NCI-H2196 treated with DMSO at 0.1 percent for 48 hours (cell line): Measurements from ENCODE around the gene HOXC9.

Experiments
- DNase-seq: peaks from one replicate; lab custom pipeline; 2025; ENCODE audit not compliant: unreplicated experiment; lab: John Stamatoyannopoulos, UW

HOXC9 gene

GRCh38 chr12:54000116-54001114, at the start of gene HOXC9:
TSS of gene HOXC9 (plus strand) at chr12:54000161. CDS start at chr12:54000189, 28 bp downstream.
- DNase-seq, result no peak

DNA sequence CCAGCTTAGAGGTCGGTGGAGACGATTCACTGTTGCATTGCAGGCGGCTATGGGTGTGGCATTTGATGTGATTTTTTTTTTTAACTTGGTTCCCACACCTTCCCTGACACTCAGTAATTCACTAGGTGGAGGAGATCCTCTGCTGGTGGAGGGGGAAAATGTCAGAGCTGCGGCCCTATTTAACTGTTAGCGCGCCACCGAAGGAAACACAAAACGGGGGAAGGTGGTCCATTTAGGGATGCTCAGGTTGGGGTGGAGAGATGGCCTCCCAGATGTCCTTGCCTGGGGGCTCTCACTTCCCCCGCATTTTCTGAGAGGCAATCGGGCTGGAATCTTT, 49.6 kb upstream of the HOXC9 start:
- no peak for DNase-seq

DNA sequence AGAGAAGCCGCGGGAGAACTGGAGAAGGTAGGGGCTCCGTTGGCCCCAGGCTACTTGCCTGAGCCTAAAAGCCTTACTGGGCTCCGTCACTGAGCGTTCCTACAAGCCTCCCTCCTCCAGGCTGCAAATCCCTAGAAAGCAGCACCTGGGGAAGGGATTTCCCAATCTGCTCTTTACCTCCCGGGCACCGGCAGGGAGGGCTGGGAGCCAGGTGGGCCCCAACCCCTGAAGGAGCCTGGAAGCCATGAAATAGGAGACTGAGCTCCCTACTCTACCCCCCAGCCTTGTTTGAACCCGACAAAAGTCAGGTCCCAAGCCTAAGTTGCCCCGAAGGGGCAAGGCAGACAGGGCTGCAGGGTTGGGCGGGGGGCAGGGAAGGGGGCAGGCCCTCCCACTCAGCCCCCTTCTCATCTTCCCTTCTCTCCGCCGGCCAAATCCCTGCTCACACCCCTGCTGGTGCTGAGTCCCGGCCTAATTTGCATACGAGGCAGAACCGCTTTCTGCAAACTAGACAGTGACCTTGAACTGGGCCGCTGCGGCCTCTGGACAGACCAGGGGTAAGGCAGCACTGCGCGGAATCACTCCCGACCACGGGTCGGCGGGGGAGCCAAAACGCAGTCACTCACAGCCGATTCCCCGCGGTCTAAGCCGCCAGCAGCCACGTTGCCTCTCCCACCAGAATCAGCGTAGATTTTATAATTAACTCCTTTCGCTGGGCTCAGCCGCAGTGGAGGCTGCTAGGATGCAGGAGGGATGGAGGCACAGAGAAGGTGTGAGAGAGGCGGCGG, 49.0 kb upstream of the HOXC9 start:
- DNase-seq, result no peak

DNA sequence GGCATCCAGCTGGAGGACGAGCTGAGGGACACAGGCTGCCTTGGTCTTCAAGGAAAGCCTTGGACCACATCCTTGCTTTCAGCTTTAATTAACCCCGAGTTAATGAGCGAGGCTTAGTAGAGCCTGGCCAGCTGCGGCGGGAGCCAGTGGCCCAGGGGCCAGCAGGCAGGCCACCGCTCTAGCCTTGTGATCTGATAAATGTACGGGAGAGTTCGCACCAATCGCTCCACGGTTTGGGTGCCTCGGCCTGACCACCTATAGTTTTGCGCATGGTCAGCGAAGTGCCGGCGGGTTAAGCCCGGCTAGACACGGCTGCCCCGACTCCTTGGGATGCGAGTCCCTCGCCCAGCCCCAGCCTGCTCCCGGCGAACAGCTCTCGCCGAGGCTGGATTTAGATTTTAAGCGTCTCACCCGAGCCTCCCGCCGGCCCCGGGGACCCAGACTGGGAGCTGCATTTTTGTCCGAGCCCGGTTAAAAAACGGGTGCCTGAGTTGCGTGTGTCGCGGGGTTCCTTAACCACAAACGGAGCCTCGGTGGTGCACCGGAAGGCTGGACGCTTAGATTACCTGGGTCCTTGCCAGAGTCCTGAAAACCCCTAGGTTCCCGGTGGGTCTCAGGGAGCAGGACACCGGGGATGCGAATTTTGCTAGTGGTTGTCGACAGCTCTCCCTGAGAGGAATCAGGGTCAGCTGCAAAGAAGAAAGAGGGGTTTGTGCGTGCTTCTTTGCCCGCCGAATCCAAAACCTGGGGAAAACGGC, 48.2 kb upstream of the HOXC9 start:
- no peak for DNase-seq

GRCh38 chr12:53952335-53952694, 47.6 kb upstream of the HOXC9 start:
- DNase-seq, result no peak

DNA sequence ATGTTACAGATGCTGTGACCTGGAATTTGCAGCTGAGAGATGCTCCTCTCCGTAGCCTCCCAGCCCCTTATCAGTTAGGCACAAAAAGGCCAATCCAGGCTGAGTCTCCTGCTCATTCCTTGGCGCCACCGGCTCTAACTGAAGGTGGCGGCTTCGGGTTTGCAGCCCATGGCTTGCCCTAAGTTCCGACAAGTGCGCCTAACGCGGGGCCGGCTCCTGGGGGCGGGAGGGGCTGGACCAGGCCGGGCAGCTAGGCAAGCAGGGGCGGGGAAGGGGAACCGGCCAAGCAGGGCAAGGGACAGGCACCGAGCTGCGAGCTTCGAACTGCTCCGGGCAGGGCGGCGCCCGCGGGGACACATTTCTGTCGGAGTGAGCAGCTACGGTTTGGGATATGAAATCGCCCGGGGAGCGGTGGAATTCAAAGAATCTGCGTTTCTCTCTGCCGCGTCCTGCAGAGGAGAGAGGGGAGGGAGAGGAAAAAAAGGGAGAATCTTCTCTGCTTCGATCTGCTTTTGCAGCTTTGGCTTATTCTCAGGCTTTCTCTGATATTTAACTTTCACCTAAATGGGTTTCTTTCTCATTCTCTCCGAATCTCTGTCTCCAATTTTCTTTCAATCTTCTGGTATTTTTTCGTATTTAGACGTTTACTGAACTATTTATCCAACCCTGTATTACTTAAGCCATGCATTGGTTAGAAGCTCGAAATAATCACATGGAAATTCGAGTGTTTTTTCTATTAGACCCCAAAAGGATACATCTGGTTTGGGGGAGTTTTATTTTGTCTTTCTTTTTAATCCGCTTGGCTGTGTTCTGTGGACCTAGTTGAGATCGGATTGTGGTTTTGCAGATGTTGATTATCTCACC, 46.9 kb upstream of the HOXC9 start:
- DNase-seq, result no peak

GRCh38 chr12:53953831-53954693, 45.9 kb upstream of the HOXC9 start:
- no peak for DNase-seq

DNA sequence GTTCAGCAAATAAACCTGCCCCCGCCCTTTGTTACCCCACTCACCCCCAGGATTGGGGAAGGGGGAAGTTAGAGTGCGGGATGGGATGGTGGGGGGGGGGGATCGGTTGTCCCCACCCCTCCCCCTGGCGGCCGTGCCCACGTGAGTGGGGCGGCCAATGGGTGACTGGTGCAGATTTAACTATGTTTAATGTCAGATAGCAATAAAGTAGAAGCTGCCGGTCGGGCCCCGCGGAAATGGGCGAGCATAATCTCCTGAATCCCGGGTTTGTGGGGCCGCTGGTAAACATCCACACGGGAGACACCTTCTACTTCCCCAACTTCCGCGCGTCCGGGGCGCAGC, 45.3 kb upstream of the HOXC9 start, which contains the start of gene HOXC12:
Gene HOXC12, plus strand, starts transcription at position 210 of the 342 bp plus-strand sequence. Its CDS starts 27 bp downstream, at position 237.
- no peak for DNase-seq

DNA sequence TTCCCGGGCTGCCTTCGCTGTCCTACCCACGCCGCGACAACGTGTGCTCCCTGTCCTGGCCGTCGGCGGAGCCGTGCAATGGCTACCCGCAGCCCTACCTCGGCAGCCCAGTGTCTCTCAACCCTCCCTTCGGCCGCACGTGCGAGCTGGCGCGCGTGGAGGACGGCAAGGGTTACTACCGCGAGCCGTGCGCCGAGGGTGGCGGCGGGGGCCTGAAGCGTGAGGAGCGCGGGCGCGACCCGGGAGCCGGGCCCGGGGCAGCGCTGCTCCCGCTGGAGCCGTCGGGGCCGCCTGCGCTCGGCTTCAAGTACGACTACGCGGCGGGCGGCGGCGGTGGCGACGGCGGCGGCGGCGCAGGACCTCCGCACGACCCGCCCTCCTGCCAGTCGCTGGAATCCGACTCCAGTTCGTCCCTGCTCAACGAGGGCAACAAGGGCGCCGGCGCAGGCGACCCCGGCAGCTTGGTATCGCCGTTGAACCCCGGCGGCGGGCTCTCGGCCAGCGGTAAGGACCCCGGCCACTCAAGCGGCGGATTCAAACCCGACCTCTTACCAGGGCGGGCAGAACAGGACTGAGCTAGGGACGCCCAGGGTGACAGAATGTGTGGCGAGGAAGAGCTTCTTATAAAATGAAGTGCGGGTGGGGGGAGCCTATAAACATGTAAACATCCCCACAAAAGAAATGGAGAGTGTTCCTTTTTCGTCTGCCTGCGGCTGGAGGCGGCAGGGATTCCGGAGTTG, 44.8 kb upstream of the HOXC9 start:
- DNase-seq, result no peak

DNA sequence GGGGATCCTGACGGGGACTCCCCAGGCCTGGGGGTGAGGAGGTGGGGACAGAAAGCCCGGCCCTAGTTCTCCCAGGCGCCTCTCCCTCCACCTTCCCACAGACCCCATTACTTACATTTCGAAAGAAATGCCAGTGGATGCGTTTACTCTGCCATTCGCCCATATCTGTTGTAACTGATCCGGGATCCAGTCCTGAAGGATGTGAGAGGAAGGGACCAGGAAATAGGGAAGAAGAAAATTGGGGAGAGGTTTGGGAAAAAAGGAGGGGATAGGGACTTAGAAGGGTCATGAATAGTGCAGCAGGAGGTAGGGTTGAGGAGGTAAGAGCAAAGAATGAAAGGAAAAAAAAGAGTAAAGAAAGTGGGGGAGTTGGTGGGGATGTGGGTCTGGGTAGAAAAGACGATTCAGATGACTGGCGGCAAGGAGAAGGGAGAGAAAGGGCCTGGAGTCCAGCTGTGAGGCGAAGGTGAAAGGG, 44.1 kb upstream of the HOXC9 start:
- no peak for DNase-seq

GRCh38 chr12:53956251-53956887, 43.6 kb upstream of the HOXC9 start:
- no peak for DNase-seq

- DNase-seq, result no peak
Measured at GRCh38 chr12:53956914-53957536, 42.9 kb upstream of the HOXC9 start.

- DNase-seq, result no peak
Measured at GRCh38 chr12:53958128-53958527, 41.8 kb upstream of the HOXC9 start.

DNA sequence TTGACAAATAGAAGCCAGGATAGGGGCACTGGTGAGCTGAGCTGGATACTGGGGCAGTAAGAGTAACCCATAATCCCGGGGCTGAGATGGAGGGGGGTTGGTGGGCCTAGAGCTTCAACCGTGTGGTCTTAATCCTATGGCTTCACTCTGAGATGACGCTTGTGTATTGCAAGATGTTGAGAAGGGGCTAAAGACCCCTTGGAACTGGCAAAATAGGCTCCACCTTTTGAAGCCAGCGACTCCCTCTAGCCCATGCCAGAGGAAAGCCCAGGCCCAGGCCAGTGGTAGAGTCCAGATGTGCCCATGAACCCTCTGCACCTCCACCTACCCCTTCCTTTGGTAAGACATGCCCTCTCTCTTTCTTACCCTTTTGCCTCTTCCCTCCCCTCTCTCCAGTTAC, 40.6 kb upstream of the HOXC9 start:
- DNase-seq, result no peak

GRCh38 chr12:53960187-53961024, 39.6 kb upstream of the HOXC9 start:
- DNase-seq, result no peak

- no peak for DNase-seq
Measured at GRCh38 chr12:53961025-53961761, 38.8 kb upstream of the HOXC9 start.
